Measurements from ENCODE around the gene FAM83E.

GRCh38 chr19:48633148-48634035, 18.5 kb upstream of the FAM83E start:
- TF ChIP-seq RAD21 (conservative IDR thresholded peaks at IDR 0.05) (no peak), POLR2AphosphoS5 (IDR thresholded peaks at IDR 0.05) (no peak), CTCF (IDR thresholded peaks at IDR 0.05; ENCODE audit: poor library complexity, severe bottlenecking) (no peak), MXI1 (conservative IDR thresholded peaks at IDR 0.05; ENCODE audit: poor library complexity, severe bottlenecking) (no peak), TAF1 (IDR thresholded peaks at IDR 0.05; ENCODE audit: low read depth) (no peak), REST (IDR thresholded peaks at IDR 0.05; ENCODE audit: borderline replicate concordance) (no peak), EZH2 (IDR thresholded peaks at IDR 0.05; ENCODE audit: borderline replicate concordance, insufficient read depth, low read length, poor library complexity, severe bottlenecking) (no peak)

All from neural cell (in vitro differentiated cells).